ENCODE results near the gene HYAL1.

The HYAL1 gene

DNA sequence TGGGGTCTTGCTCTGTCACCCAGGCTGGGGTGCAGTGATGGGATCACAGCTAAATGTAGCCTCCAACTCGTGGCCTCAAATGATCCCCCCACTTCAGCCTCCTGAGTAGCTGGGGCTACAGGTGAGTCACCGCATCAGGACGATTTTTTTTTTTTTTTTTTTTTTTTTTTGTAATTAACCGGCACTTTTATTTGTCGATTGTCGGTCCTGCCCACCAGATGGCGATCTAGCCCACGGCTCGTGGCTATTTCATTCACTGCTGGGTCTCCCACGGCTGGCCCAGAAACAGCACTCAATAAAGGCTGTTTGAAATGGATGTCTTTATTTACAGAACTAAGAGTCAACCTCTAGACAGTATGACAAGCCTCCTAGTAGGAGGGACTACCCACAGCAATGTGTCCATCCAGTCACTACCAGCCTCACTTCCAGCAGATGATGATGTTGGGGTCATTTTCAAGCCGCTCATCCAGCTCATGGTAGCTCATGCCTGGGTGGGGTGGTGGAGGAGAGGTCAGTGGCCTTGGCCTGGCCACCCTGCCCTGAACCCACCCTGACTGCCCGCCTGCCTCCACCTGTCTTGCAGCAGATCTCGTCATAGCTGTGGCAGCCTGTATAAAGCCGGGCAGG, 43.9 kb upstream of the HYAL1 start:
- Mint-ChIP-seq H3K4me1 (peaks cover 25% of the 10 kb centered on the region), H3K36me3 (ENCODE audit: low read depth) (peaks cover 7% of the 10 kb centered on the region), H3K27me3 (ENCODE audit: low read depth, poor library complexity) (peaks cover 46% of the 10 kb centered on the region), H3K9me3 (peaks cover 4% of the 10 kb centered on the region), H3K27ac (no peak overlapping the region), H3K4me3 (peak overlapping the region; percentile 30)
- peak; percentile 73 for DNase-seq
- TF ChIP-seq, protein P1, sequence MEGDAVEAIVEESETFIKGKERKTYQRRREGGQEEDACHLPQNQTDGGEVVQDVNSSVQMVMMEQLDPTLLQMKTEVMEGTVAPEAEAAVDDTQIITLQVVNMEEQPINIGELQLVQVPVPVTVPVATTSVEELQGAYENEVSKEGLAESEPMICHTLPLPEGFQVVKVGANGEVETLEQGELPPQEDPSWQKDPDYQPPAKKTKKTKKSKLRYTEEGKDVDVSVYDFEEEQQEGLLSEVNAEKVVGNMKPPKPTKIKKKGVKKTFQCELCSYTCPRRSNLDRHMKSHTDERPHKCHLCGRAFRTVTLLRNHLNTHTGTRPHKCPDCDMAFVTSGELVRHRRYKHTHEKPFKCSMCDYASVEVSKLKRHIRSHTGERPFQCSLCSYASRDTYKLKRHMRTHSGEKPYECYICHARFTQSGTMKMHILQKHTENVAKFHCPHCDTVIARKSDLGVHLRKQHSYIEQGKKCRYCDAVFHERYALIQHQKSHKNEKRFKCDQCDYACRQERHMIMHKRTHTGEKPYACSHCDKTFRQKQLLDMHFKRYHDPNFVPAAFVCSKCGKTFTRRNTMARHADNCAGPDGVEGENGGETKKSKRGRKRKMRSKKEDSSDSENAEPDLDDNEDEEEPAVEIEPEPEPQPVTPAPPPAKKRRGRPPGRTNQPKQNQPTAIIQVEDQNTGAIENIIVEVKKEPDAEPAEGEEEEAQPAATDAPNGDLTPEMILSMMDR (IDR thresholded peaks at IDR 0.05): peak; percentile 61

DNA sequence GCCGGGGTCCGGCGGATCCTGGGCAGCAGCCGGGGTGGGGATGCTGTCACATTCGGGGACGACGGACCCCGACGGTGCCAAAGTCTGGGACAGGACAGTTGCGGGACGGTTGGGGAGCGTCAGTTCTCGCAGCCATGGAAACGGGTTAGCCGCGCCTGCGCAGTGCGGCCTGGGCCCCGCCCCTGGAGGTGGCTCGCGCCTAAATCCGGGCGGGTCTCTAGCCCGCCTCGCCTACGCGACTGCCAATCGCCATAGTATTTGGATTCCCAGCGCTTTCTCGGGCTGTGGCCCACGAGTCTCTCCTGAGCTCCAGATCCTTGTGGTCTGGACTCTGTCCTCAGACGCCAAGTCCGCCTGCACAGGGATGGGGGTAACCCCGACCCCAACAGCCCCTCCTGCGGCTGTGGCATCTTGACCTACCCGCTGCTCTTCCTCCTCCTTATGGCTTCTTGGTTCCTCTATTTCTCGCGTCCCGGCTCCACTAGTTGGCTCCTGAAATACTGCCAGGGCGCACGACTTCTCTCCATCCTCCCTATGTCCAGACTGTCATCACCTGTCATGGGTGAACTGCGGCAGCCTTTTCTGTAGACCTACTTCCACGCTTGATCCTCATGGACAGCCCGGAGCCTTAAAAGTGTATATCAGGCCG, 42.3 kb upstream of the HYAL1 start, which contains the start of gene ZMYND10:
Gene ZMYND10, minus strand, starts transcription at position 147 of the 649 bp plus-strand sequence. CDS start 153 bp downstream, outside the sequence.
- peaks cover 16% of the 10 kb centered on the region for H3K4me1 Mint-ChIP-seq
- H3K27me3 Mint-ChIP-seq (ENCODE audit: low read depth, poor library complexity): peaks cover 62% of the 10 kb centered on the region
- peaks cover 7% of the 10 kb centered on the region for H3K36me3 Mint-ChIP-seq (ENCODE audit: low read depth)
- H3K27ac Mint-ChIP-seq: no peak within 1 kb of the TSS
- peak within 1 kb of the TSS; percentile 82 for H3K4me3 Mint-ChIP-seq
- peak; percentile 82 for DNase-seq
- TF ChIP-seq, protein P1 (IDR thresholded peaks at IDR 0.05): no peak
- peaks cover 4% of the 10 kb centered on the region for H3K9me3 Mint-ChIP-seq

DNA sequence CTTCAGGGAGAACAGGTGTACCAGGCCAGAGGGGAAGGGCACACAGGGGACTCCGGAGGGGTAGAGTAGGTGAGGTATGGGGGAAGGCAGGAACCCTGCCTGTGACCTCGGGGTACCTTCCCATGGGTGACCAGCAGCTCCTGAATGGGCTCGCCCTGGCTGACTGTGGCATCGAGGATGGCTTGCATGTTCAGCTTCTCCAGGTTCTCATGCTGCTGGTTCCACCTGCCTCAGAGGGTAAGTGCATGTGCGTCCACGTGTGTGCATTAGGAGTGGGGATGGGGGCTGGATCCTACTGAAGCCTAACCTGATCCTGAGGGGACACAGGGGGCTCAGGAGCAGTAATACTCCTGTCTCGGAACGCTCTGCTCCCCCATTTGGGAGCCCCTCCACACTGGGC, 41.6 kb upstream of the HYAL1 start:
- H3K9me3 Mint-ChIP-seq: peaks cover 4% of the 10 kb centered on the region
- H3K4me1 Mint-ChIP-seq: peaks cover 11% of the 10 kb centered on the region
- H3K4me3 Mint-ChIP-seq: peak overlapping the region; percentile 82
- no peak overlapping the region for H3K27ac Mint-ChIP-seq
- TF ChIP-seq, protein P1 (IDR thresholded peaks at IDR 0.05): no peak
- peaks cover 7% of the 10 kb centered on the region for H3K36me3 Mint-ChIP-seq (ENCODE audit: low read depth)
- H3K27me3 Mint-ChIP-seq (ENCODE audit: low read depth, poor library complexity): peaks cover 69% of the 10 kb centered on the region
- DNase-seq: no peak

GRCh38 chr3:50342813-50343633, 39.6 kb upstream of the HYAL1 start:
- TF ChIP-seq, protein P1 (IDR thresholded peaks at IDR 0.05): no peak
- H3K27me3 Mint-ChIP-seq (ENCODE audit: low read depth, poor library complexity): peaks cover 89% of the 10 kb centered on the region
- peaks cover 4% of the 10 kb centered on the region for H3K9me3 Mint-ChIP-seq
- peaks cover 27% of the 10 kb centered on the region for H3K4me1 Mint-ChIP-seq
- no peak overlapping the region for H3K4me3 Mint-ChIP-seq
- H3K36me3 Mint-ChIP-seq (ENCODE audit: low read depth): peaks cover 1% of the 10 kb centered on the region
- DNase-seq: no peak
- no peak overlapping the region for H3K27ac Mint-ChIP-seq

DNA sequence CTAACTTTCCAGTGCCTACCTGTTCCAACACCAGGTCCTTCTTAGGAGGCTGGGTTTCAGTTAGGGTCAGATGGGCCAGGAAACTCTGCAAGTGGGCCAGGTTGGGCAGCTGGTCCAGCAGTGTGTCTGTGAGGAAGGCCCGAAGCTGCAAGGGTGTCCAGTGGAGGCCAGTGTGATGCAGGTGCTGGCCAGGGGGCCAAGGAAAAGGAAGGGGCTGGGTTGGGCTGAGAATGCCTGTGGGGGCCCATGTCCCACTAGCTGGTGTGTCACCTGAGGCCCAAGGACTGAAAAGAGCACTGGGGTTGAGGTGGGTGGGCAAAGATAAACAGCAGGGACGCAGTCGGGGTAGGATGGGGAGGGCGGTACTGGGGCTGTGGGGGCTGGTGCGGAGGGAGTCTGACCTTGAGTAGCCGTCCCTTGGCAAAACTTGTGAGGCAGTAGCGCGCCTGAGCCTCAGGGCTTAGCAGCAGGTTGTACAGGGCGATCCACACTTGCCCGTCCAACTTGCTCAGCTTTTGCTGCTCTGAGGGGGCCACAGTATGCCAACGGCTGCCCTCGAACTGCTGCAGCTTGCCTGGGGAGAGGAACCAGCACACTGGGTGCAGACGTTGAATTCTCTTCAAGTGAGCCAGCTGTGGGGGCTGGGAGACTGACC, 38.7 kb upstream of the HYAL1 start:
- H3K4me3 Mint-ChIP-seq: no peak overlapping the region
- DNase-seq: no peak
- peaks cover 92% of the 10 kb centered on the region for H3K27me3 Mint-ChIP-seq (ENCODE audit: low read depth, poor library complexity)
- H3K36me3 Mint-ChIP-seq (ENCODE audit: low read depth): no peaks in the 10 kb centered on the region
- H3K27ac Mint-ChIP-seq: no peak overlapping the region
- H3K4me1 Mint-ChIP-seq: peaks cover 29% of the 10 kb centered on the region
- TF ChIP-seq, protein P1 (IDR thresholded peaks at IDR 0.05): no peak
- peaks cover 4% of the 10 kb centered on the region for H3K9me3 Mint-ChIP-seq
